Spleen (tissue), 7 donors: ENCODE measurements around the gene ACSM3.

Experiments used
- POLR2A ChIP-seq, 3 donors: fragments of 450-650 bp; IDR thresholded peaks; one replicate each; pipeline ENCODE4 v1.5.1; 2017; ENCODE audit warnings: antibody characterized with exemption in 3 of 3, mild to moderate bottlenecking in 1 of 3
- TF ChIP-seq, protein P1 (sequence below), 11 experiments: fragments of 200-600 bp in 7 of 11; fragments of 450-650 bp in 4 of 11; sonication (generic) in 4 of 11; IDR thresholded peaks in 8 of 11; conservative IDR thresholded peaks in 3 of 11; 1 replicate in 7 of 11; 2 replicates in 4 of 11; pipeline versions ENCODE4 v1.4.0 to v1.8.0; 2016 to 2021; ENCODE audit warnings: antibody characterized with exemption in 11 of 11, inconsistent platforms in 4 of 11, mild to moderate bottlenecking in 1 of 11
- donor health status: DM: no; HTN: no; CAD: no; lungs with moderate emphysema.
- donor health status: DM: no; HTN: no; CAD: no.
- donor health status: DM: no; HTN: no; CAD: no.

GRCh38 chr16:20791923-20792612 lies 28.3 kb downstream of the ACSM3 start:
- TF ChIP-seq POLR2A (IDR thresholded peaks at IDR 0.05): no peak
- TF ChIP-seq, protein P1, sequence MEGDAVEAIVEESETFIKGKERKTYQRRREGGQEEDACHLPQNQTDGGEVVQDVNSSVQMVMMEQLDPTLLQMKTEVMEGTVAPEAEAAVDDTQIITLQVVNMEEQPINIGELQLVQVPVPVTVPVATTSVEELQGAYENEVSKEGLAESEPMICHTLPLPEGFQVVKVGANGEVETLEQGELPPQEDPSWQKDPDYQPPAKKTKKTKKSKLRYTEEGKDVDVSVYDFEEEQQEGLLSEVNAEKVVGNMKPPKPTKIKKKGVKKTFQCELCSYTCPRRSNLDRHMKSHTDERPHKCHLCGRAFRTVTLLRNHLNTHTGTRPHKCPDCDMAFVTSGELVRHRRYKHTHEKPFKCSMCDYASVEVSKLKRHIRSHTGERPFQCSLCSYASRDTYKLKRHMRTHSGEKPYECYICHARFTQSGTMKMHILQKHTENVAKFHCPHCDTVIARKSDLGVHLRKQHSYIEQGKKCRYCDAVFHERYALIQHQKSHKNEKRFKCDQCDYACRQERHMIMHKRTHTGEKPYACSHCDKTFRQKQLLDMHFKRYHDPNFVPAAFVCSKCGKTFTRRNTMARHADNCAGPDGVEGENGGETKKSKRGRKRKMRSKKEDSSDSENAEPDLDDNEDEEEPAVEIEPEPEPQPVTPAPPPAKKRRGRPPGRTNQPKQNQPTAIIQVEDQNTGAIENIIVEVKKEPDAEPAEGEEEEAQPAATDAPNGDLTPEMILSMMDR (IDR thresholded peaks at IDR 0.05 in 8 of 11, conservative IDR thresholded peaks at IDR 0.05 in 3 of 11): no peak
